Measurements from ENCODE around the gene ENKUR.

DNA sequence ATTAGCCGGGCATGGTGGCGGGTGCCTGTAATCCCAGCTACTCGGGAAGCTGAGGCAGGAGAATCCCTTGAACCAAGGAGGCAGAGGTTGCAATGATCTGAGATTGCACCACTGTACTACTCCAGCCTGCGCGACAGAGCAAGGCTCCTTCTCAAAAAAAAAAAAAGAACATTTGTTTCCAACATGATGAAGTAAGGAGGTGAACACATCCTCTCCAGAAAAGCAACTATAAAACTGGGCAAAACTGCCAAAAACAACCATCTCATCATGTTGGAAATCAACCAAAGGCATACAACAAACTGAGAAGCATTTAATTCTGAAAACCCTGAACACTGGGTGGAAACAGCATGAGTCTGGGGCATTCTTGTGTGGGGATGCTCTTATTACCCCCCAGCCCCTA, 77.9 kb downstream of the ENKUR start:
- no peak for TF ChIP-seq POLR2A (IDR thresholded peaks at IDR 0.05)
- TF ChIP-seq CTCF (IDR thresholded peaks at IDR 0.05): no peak
- no peak for TF ChIP-seq POLR2AphosphoS5 (IDR thresholded peaks at IDR 0.05)

Measured in stomach (tissue), 4 donors.